Parathyroid adenoma (tissue), 2 donors: ENCODE results near the gene SUCLG2.
A peak's percentile ranks its signal among the peaks of the same experiment; 100 is the strongest.

Experiments
- H2AFZ ChIP-seq: fragments of 300-600 bp; sonication (generic); one replicate; pipeline ENCODE4 v1.7.0; 2017; ENCODE audit warnings: antibody characterized with exemption, mild to moderate bottlenecking
- H3K27ac ChIP-seq: fragments of 300-600 bp; sonication (generic); one replicate; pipeline ENCODE4 v1.7.0; 2017
- H3K27me3 ChIP-seq: fragments of 300-600 bp; sonication (generic); one replicate; pipeline ENCODE4 v1.7.0; 2017; ENCODE audit warnings: low read length; ENCODE audit not compliant: control insufficient read depth, insufficient read depth
- H3K36me3 ChIP-seq: fragments of 300-600 bp; sonication (generic); one replicate; pipeline ENCODE4 v1.7.0; 2017; ENCODE audit warnings: low read length; ENCODE audit not compliant: control insufficient read depth, insufficient read depth
- H3K4me1 ChIP-seq: fragments of 300-600 bp; sonication (generic); one replicate; pipeline ENCODE4 v1.7.0; 2017; ENCODE audit warnings: control low read depth
- H3K4me2 ChIP-seq: fragments of 300-600 bp; sonication (generic); one replicate; pipeline ENCODE4 v1.7.0; 2017; ENCODE audit warnings: low read length
- H3K4me3 ChIP-seq: fragments of 300-600 bp; sonication (generic); one replicate; pipeline ENCODE4 v1.7.0; 2017; ENCODE audit warnings: low read depth, low read length
- H3K79me2 ChIP-seq: fragments of 300-600 bp; sonication (generic); one replicate; pipeline ENCODE4 v1.7.0; 2017; ENCODE audit warnings: control low read depth
- H3K9ac ChIP-seq: fragments of 300-600 bp; sonication (generic); one replicate; pipeline ENCODE4 v1.7.0; 2017; ENCODE audit warnings: mild to moderate bottlenecking
- H3K9me3 ChIP-seq: fragments of 300-600 bp; sonication (generic); one replicate; pipeline ENCODE4 v1.7.0; 2017; ENCODE audit warnings: low read length; ENCODE audit not compliant: control insufficient read depth
- CTCF ChIP-seq: fragments of 300-600 bp; sonication (generic); IDR thresholded peaks from one replicate; pipeline ENCODE4 v1.7.0; 2017; ENCODE audit warnings: antibody characterized with exemption, mild to moderate bottlenecking
- donor health status: primary hyperparathyroidism.

The SUCLG2 gene

GRCh38 chr3:67386451-67386850, 268.0 kb downstream of the SUCLG2 start:
- Histone ChIP-seq H3K9ac (no peak overlapping the region), H3K27ac (no peak overlapping the region), H3K4me2 (no peak overlapping the region), H3K4me1 (peaks cover 8% of the 10 kb centered on the region), H2AFZ (no peak overlapping the region), H3K9me3 (no peaks in the 10 kb centered on the region), H3K79me2 (no peaks in the 10 kb centered on the region), H3K36me3 (no peaks in the 10 kb centered on the region), H3K4me3 (no peak overlapping the region), H3K27me3 (no peaks in the 10 kb centered on the region)
- no peak for TF ChIP-seq CTCF

GRCh38 chr3:67384760-67385397, 269.5 kb downstream of the SUCLG2 start:
- H3K27me3 ChIP-seq: no peaks in the 10 kb centered on the region
- no peak overlapping the region for H3K4me2 ChIP-seq
- peak; percentile 25 for TF ChIP-seq CTCF
- no peak overlapping the region for H2AFZ ChIP-seq
- no peaks in the 10 kb centered on the region for H3K36me3 ChIP-seq
- H3K27ac ChIP-seq: no peak overlapping the region
- peaks cover 8% of the 10 kb centered on the region for H3K4me1 ChIP-seq
- no peak overlapping the region for H3K9ac ChIP-seq
- H3K9me3 ChIP-seq: no peaks in the 10 kb centered on the region
- no peaks in the 10 kb centered on the region for H3K79me2 ChIP-seq
- no peak overlapping the region for H3K4me3 ChIP-seq

- no peak overlapping the region for H3K27ac ChIP-seq
- H3K9ac ChIP-seq: no peak overlapping the region
- TF ChIP-seq CTCF: no peak
- H3K9me3 ChIP-seq: no peaks in the 10 kb centered on the region
- H3K4me2 ChIP-seq: no peak overlapping the region
- H2AFZ ChIP-seq: peak overlapping the region; percentile 14
- no peak overlapping the region for H3K4me3 ChIP-seq
- H3K4me1 ChIP-seq: peaks cover 8% of the 10 kb centered on the region
- H3K79me2 ChIP-seq: no peaks in the 10 kb centered on the region
- H3K36me3 ChIP-seq: no peaks in the 10 kb centered on the region
- no peaks in the 10 kb centered on the region for H3K27me3 ChIP-seq
Observed at GRCh38 chr3:67384016-67384415, 270.4 kb downstream of the SUCLG2 start.

GRCh38 chr3:67383379-67383778, 271.0 kb downstream of the SUCLG2 start:
- no peak overlapping the region for H3K9ac ChIP-seq

More at GRCh38 chr3:67383379-67383778, 271.0 kb downstream of the SUCLG2 start:
- peaks cover 8% of the 10 kb centered on the region for H3K4me1 ChIP-seq
- H3K27me3 ChIP-seq: no peaks in the 10 kb centered on the region
- H3K36me3 ChIP-seq: no peaks in the 10 kb centered on the region
- H3K79me2 ChIP-seq: no peaks in the 10 kb centered on the region
- no peak overlapping the region for H3K4me3 ChIP-seq
- TF ChIP-seq CTCF: no peak
- no peak overlapping the region for H3K27ac ChIP-seq
- no peak overlapping the region for H2AFZ ChIP-seq
- H3K4me2 ChIP-seq: no peak overlapping the region
- no peaks in the 10 kb centered on the region for H3K9me3 ChIP-seq
